Sigmoid colon (tissue), 7 donors: Measurements from ENCODE around the gene PFKP. TPM values are rescaled to one million over a fixed set of nuclear protein-coding genes. Genes with fewer than 3 reads are reported as not detected.
A peak's percentile ranks its signal among the peaks of the same experiment; 100 is the strongest.

Source experiments
- DNase-seq: peaks from one replicate; pipeline ENCODE4 v3.0.0-alpha.2; 2019
- H3K27ac ChIP-seq, 4 donors: fragments of 200-600 bp; sonication (generic); one replicate each; pipeline ENCODE4 v1.5.1; 2016 to 2019; ENCODE audit warnings: mild to moderate bottlenecking in 1 of 4
- H3K27me3 ChIP-seq, 3 donors: fragments of 200-600 bp; sonication (generic); one replicate each; pipeline ENCODE4 v1.5.1; 2019; ENCODE audit warnings: mild to moderate bottlenecking in 1 of 3
- H3K36me3 ChIP-seq, 4 donors: fragments of 200-600 bp; sonication (generic); one replicate each; pipeline ENCODE4 v1.5.1; 2016 to 2019
- H3K4me1 ChIP-seq, 4 donors: fragments of 200-600 bp; sonication (generic); one replicate each; pipeline ENCODE4 v1.5.1; 2017 to 2019
- H3K4me3 ChIP-seq, 4 donors: fragments of 200-600 bp; sonication (generic); one replicate each; pipeline ENCODE4 v1.5.1; 2017 to 2019; ENCODE audit warnings: mild to moderate bottlenecking in 2 of 4, moderate library complexity in 1 of 4
- H3K9me3 ChIP-seq, 4 donors: fragments of 200-600 bp in 3 of 4; sonication (generic) in 3 of 4; one replicate each; pipeline versions ENCODE4 v1.5.1 to v1.6.1; 2013 to 2019
- EP300 ChIP-seq, 4 donors: sonication (generic); formaldehyde crosslinking; IDR thresholded peaks; one replicate each; pipeline ENCODE4 v1.6.1; 2017; ENCODE audit warnings: antibody characterized with exemption in 4 of 4
- POLR2A ChIP-seq, 2 donors: fragments of 450-650 bp; IDR thresholded peaks; one replicate each; pipeline ENCODE4 v1.6.1; 2016; ENCODE audit warnings: antibody characterized with exemption in 2 of 2, mild to moderate bottlenecking in 2 of 2, moderate library complexity in 2 of 2
- POLR2AphosphoS5 ChIP-seq, 4 donors: sonication (generic); formaldehyde crosslinking; IDR thresholded peaks; one replicate each; pipeline ENCODE4 v1.6.1; 2017; ENCODE audit warnings: antibody characterized with exemption in 4 of 4
- WGBS, 2 donors: extraction: QIAGEN DNeasy Blood & Tissue Kit; methylation state at CpG; one replicate each; pipeline ENCODE4 v1.1.7; 2013; 5-methylcytosine and 5-hydroxymethylcytosine counted together
- intact Hi-C: fragments of 100-400 bp; cut with DNase I; formaldehyde crosslinking; loops from one replicate; pipeline ENCODE4 v1.15.1; 2023
- polyA plus RNA-seq, 3 donors: library from polyadenylated mRNA; stranded (reverse); fragments of 200-250 nt; gene quantifications; one replicate each; pipeline ENCODE4 v1.2.3, GENCODE V29; 2013
- total RNA-seq, 4 donors: library from RNA; depleted of rRNA; stranded (reverse); fragments of >200 nt; gene quantifications; one replicate each; pipeline ENCODE4 v1.1.0, GENCODE V29; 2016
- TF ChIP-seq, protein P1 (sequence below), 4 experiments: fragments of 450-650 bp in 3 of 4; fragments of 200-600 bp in 1 of 4; IDR thresholded peaks; one replicate each; pipeline ENCODE4 v1.5.1; 2016 to 2019; ENCODE audit warnings: antibody characterized with exemption in 4 of 4, mild to moderate bottlenecking in 3 of 4, moderate library complexity in 2 of 4
- donor health status: healthy with polysubstance abuse.
- donor health status: Bipolar disorder and iron deficiency.
- donor health status: healthy.

The PFKP gene
- total and polyA plus RNA-seq, 7 donors = 26.4 to 105 (median 46.0) TPM

DNA sequence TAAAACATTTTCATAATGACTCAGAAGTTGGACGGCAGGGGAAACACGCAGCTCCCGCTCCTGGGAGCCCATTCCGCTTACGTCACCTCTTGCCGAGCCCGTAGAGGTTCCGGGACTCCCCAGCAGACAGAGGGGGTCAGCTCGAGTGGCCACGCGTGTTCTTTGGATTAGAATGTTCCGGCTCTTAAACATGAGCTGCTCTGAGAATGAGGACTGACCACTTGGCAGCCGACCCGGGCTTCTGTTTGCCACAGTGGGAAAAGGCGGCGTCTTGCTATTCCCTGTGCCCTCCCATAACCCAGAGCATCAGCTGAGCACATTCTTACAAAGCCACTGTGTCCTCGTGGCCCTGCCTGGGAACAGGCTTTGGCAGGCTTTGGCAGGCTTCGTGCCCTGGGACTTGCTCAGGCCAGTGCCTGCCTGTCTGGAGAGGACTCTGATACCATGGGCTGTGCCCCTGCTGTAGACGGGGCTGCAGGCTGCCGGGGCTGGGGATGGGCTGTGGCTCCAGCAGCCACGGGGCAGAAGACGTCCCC is 40.1 kb downstream of the PFKP start:
- peak; percentile 89 for DNase-seq
- no peak overlapping the region for H3K4me3 ChIP-seq

DNA sequence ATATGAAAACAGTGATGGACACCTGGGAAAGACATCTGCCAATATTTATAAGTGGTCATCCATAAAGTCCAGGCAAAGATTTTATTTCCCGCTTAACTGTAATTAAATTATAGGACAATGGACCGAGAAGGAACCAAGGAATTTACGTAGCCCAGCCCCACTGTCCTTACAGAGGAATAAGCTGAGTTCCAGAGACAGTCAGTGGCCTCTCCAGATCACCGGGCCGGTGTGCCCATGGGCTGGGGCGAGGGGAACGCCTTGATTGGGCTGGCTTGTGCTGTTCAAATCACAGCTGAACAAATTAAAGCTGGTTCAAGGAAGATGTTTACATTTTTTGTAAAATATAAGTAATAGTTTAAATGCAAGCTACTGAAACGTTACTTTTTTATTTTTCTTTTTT is 40.7 kb downstream of the PFKP start:
- Histone ChIP-seq H3K27me3 (no peaks in the 10 kb centered on the region), H3K4me1 (peaks cover 0 to 11% (median 4%) of the 10 kb centered on the region in 4 donors), H3K4me3 (no peak overlapping the region), H3K9me3 (no peaks in the 10 kb centered on the region), H3K27ac (peak overlapping the region; percentile 19 to 91 (median 60)), H3K36me3 (peaks cover 0 to 66% (median 18%) of the 10 kb centered on the region in 4 donors)
- 89 to 90% methylated on average over 8 of the region's 8 CpGs for WGBS, 2 donors
- intact Hi-C loops = no loop called here
- DNase-seq = no peak
- TF ChIP-seq EP300 (IDR thresholded peaks at IDR 0.05) = no peak
- no peak for TF ChIP-seq POLR2A (IDR thresholded peaks at IDR 0.05)
- TF ChIP-seq, protein P1, sequence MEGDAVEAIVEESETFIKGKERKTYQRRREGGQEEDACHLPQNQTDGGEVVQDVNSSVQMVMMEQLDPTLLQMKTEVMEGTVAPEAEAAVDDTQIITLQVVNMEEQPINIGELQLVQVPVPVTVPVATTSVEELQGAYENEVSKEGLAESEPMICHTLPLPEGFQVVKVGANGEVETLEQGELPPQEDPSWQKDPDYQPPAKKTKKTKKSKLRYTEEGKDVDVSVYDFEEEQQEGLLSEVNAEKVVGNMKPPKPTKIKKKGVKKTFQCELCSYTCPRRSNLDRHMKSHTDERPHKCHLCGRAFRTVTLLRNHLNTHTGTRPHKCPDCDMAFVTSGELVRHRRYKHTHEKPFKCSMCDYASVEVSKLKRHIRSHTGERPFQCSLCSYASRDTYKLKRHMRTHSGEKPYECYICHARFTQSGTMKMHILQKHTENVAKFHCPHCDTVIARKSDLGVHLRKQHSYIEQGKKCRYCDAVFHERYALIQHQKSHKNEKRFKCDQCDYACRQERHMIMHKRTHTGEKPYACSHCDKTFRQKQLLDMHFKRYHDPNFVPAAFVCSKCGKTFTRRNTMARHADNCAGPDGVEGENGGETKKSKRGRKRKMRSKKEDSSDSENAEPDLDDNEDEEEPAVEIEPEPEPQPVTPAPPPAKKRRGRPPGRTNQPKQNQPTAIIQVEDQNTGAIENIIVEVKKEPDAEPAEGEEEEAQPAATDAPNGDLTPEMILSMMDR (IDR thresholded peaks at IDR 0.05) = no peak
- no peak for TF ChIP-seq POLR2AphosphoS5 (IDR thresholded peaks at IDR 0.05)

More for the DNA sequence above, 40.1 kb downstream of the PFKP start:
- intact Hi-C loops = no loop called here
- WGBS, 2 donors = 90 to 91% methylated on average over 22 of the region's 22 CpGs
- Histone ChIP-seq H3K27ac (peak overlapping the region; percentile 59 to 91 (median 60)), H3K36me3 (peaks cover 0 to 62% (median 16%) of the 10 kb centered on the region in 4 donors), H3K4me1 (peaks cover 0 to 16% (median 9%) of the 10 kb centered on the region in 4 donors), H3K27me3 (no peaks in the 10 kb centered on the region), H3K9me3 (no peaks in the 10 kb centered on the region)
- TF ChIP-seq POLR2AphosphoS5 (IDR thresholded peaks at IDR 0.05) (peak in 3 of 4 donors; percentile 40 to 48 (median 47)), EP300 (IDR thresholded peaks at IDR 0.05) (peak in 2 of 4 donors; percentile 35 to 51)
- TF ChIP-seq, protein P1 (IDR thresholded peaks at IDR 0.05) = no peak

DNA sequence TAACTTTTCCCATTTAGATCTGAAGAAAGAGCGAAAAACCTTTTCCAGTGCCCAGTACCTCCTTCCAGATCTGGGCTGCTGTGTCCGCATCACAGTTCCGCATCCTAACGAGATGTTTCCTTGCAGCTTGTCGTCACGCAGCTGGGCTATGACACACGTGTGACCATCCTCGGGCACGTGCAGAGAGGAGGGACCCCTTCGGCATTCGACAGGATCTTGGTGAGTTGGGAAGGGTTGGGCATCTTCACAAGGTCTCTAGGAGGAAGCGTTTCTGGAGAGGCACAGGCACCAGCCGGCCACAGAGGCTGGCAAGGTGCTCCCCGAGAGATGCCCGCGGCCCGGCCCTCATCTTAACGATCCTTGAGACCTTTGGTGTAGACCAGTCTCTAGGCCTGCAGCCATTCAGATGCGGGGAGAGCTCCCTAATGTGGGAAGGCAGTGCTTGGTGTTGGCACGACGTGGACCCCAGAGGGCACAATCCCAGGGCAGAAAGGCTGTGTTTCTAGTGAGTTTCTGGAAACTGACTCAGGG is 41.3 kb downstream of the PFKP start:
- intact Hi-C loops = no loop called here
- Histone ChIP-seq H3K27me3 (no peaks in the 10 kb centered on the region), H3K4me3 (no peak overlapping the region), H3K27ac (peak overlapping the region in 1 of 4 donors; percentile 91), H3K9me3 (no peaks in the 10 kb centered on the region), H3K36me3 (peaks cover 0 to 72% (median 24%) of the 10 kb centered on the region in 4 donors), H3K4me1 (peaks cover 0 to 5% (median 0%) of the 10 kb centered on the region in 4 donors)
- WGBS, 2 donors = 94 to 97% methylated on average over 21 of the region's 21 CpGs
- no peak for DNase-seq
- TF ChIP-seq, protein P1 (IDR thresholded peaks at IDR 0.05) = no peak
- no peak for TF ChIP-seq POLR2A (IDR thresholded peaks at IDR 0.05)
- no peak for TF ChIP-seq EP300 (IDR thresholded peaks at IDR 0.05)
- no peak for TF ChIP-seq POLR2AphosphoS5 (IDR thresholded peaks at IDR 0.05)

DNA sequence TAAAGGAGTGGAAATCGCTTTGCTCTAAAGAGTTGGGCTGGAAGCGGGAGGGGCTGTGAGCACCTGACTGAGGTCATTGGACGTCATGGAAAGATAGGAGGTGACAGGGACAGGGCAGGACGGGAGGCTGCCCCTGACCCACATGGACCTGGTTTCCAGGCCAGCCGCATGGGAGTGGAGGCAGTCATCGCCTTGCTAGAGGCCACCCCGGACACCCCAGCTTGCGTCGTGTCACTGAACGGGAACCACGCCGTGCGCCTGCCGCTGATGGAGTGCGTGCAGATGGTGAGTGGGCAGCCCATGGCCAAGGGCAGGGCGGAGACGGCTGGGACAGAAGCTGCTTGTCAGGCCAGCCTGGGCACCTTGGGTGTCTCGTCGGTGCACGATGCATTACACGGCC is 41.8 kb downstream of the PFKP start:
- H3K4me3 ChIP-seq = no peak overlapping the region
- peaks cover 0 to 76% (median 21%) of the 10 kb centered on the region in 4 donors for H3K36me3 ChIP-seq
- WGBS, 2 donors = 97 to 98% methylated on average over 21 of the region's 21 CpGs
- H3K27ac ChIP-seq = no peak overlapping the region
- no peaks in the 10 kb centered on the region for H3K9me3 ChIP-seq
- no peak for DNase-seq
- no peak for TF ChIP-seq EP300 (IDR thresholded peaks at IDR 0.05)
- TF ChIP-seq POLR2A (IDR thresholded peaks at IDR 0.05) = no peak
- TF ChIP-seq POLR2AphosphoS5 (IDR thresholded peaks at IDR 0.05) = no peak
- peaks cover 0 to 4% (median 0%) of the 10 kb centered on the region in 4 donors for H3K4me1 ChIP-seq
- intact Hi-C loops = no loop called here
- no peaks in the 10 kb centered on the region for H3K27me3 ChIP-seq

DNA sequence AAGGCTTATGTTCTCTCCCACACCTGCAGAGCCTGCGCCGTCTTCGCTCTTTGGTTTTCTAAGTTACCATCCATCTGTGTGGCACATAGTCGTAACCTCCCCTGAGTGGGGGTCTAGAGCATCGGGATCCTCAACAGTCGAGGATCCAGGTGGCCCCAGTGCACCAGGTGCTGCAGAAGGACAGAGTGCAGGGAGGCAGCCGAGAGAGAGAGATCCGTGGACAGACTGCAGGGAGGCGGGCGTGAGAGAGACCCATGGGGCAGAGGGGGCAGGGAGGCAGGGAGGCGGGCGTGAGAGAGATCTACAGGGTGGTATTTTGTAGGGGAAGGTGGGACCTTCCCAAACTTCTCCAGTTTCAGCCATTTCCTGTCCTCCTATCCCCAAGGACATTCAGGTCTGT is 42.3 kb downstream of the PFKP start:
- no peak for DNase-seq
- Histone ChIP-seq H3K27ac (no peak overlapping the region), H3K36me3 (peaks cover 0 to 76% (median 21%) of the 10 kb centered on the region in 4 donors), H3K4me1 (peaks cover 0 to 4% (median 0%) of the 10 kb centered on the region in 4 donors), H3K9me3 (no peaks in the 10 kb centered on the region), H3K27me3 (no peaks in the 10 kb centered on the region), H3K4me3 (no peak overlapping the region)
- TF ChIP-seq, protein P1 (IDR thresholded peaks at IDR 0.05) = no peak
- TF ChIP-seq EP300 (IDR thresholded peaks at IDR 0.05) (no peak), POLR2AphosphoS5 (IDR thresholded peaks at IDR 0.05) (no peak)
- intact Hi-C loops = no loop called here
- 92 to 93% methylated on average over 12 of the region's 12 CpGs for WGBS, 2 donors
